ENCODE measurements around the gene ALDOC.

DNA sequence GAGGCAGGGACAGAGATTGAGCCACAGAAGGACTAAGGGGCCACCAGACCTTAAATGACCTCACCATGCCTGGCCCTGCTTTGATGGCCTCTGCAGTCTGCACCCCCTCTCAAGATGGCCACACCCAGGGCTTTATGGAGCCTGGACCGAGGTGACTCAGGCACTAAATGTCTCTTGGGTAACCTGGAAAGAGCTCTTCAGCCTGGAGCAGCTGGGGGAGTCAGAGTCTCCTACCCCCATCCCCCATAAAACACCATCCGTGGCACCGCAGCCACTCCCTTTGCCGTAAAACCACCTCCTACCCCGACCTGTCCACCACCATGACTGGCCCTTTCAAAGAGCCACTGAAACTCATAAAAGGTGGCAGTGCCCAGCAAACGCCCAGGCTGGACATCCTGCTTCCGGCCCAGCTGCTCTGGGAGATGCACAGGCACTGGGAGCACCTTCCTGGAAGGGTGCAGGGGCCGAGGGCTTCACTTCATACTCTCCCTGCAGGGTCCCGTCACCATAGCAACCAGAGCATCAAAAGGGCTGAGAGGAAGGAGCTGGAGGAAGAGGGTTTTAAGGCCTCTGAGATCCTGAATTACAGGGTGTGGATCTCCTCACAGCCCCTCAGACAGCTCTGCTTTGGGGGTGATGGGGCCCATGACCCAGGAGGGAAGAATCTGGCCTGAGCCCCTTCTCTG, 48.2 kb downstream of the ALDOC start:
- TF ChIP-seq, protein P1, sequence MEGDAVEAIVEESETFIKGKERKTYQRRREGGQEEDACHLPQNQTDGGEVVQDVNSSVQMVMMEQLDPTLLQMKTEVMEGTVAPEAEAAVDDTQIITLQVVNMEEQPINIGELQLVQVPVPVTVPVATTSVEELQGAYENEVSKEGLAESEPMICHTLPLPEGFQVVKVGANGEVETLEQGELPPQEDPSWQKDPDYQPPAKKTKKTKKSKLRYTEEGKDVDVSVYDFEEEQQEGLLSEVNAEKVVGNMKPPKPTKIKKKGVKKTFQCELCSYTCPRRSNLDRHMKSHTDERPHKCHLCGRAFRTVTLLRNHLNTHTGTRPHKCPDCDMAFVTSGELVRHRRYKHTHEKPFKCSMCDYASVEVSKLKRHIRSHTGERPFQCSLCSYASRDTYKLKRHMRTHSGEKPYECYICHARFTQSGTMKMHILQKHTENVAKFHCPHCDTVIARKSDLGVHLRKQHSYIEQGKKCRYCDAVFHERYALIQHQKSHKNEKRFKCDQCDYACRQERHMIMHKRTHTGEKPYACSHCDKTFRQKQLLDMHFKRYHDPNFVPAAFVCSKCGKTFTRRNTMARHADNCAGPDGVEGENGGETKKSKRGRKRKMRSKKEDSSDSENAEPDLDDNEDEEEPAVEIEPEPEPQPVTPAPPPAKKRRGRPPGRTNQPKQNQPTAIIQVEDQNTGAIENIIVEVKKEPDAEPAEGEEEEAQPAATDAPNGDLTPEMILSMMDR (IDR thresholded peaks at IDR 0.05) = no peak
- TF ChIP-seq POLR2AphosphoS5 (IDR thresholded peaks at IDR 0.05) (no peak), POLR2A (IDR thresholded peaks at IDR 0.05) (no peak)

Data from sigmoid colon (tissue), 4 donors.